Measurements from ENCODE around the gene SMYD2. TPM values are rescaled to one million over a fixed set of nuclear protein-coding genes. Genes with fewer than 3 reads are reported as not detected.

Gene SMYD2
- total and polyA plus RNA-seq, 8 donors, result 12.9 to 26.3 (median 16.8) TPM

DNA sequence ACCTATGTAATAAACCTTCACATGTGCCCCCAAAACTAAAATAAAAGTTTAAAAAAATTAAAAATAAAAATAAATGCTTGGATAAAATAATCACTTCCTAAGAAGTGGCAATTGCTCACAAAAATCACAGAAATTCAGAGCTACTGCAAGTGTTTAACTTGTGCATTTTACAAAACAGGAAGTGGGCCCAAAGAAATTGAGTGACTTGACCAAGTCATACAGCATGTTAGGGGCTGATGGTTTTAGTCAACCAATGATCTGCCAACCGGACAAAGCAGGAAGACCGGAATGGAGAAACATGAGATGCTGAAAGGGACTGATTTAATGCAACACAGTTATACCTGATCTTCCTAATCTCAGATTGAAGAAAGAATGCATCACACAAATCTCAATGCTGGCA lies 96.5 kb downstream of the SMYD2 start:
- H3K4me1 ChIP-seq, result no peaks in the 10 kb centered on the region
- H3K27me3 ChIP-seq, result no peaks in the 10 kb centered on the region
- H3K36me3 ChIP-seq, result peaks cover 0 to 21% (median 0%) of the 10 kb centered on the region in 3 donors
- WGBS, 2 donors, result 93 to 95% methylated on average over 2 of the region's 2 CpGs
- intact Hi-C loops (cut with DNase I), result no loop called here
- no peak overlapping the region for H3K27ac ChIP-seq
- TF ChIP-seq, protein P1, sequence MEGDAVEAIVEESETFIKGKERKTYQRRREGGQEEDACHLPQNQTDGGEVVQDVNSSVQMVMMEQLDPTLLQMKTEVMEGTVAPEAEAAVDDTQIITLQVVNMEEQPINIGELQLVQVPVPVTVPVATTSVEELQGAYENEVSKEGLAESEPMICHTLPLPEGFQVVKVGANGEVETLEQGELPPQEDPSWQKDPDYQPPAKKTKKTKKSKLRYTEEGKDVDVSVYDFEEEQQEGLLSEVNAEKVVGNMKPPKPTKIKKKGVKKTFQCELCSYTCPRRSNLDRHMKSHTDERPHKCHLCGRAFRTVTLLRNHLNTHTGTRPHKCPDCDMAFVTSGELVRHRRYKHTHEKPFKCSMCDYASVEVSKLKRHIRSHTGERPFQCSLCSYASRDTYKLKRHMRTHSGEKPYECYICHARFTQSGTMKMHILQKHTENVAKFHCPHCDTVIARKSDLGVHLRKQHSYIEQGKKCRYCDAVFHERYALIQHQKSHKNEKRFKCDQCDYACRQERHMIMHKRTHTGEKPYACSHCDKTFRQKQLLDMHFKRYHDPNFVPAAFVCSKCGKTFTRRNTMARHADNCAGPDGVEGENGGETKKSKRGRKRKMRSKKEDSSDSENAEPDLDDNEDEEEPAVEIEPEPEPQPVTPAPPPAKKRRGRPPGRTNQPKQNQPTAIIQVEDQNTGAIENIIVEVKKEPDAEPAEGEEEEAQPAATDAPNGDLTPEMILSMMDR (IDR thresholded peaks at IDR 0.05), result no peak
- FAIRE-seq (no peak), ATAC-seq (no peak), DNase-seq (no peak)
- no peaks in the 10 kb centered on the region for H3K9me3 ChIP-seq
- no peak overlapping the region for H3K4me3 ChIP-seq

DNA sequence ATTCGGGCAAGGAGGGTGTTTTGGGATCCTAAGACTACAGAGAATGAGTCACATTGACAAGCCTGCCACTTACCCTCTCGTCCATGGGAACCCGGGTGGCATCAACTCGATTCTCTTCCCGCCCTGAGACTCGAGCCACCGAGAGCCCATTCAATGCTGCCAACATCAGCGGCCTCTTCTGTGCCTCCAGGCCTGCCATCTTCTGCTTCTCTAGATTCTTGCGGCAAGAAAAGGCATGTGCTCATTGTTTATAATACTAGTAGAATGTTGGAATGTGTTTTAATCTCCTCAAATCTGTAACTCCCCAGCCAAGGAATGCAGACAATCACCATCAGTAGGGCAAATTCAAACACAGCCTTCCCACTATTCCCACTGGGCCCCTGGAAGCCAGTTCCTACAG lies 96.9 kb downstream of the SMYD2 start:
- no peaks in the 10 kb centered on the region for H3K9me3 ChIP-seq
- no peak overlapping the region for H3K27ac ChIP-seq
- H3K36me3 ChIP-seq, result peaks cover 0 to 23% (median 0%) of the 10 kb centered on the region in 3 donors
- WGBS, 2 donors, result 90 to 94% methylated on average over 9 of the region's 9 CpGs
- no peaks in the 10 kb centered on the region for H3K4me1 ChIP-seq
- intact Hi-C loops (cut with DNase I), result no loop called here
- FAIRE-seq (no peak), ATAC-seq (no peak), DNase-seq (no peak)
- no peaks in the 10 kb centered on the region for H3K27me3 ChIP-seq
- H3K4me3 ChIP-seq, result no peak overlapping the region
- TF ChIP-seq, protein P1 (IDR thresholded peaks at IDR 0.05), result no peak

DNA sequence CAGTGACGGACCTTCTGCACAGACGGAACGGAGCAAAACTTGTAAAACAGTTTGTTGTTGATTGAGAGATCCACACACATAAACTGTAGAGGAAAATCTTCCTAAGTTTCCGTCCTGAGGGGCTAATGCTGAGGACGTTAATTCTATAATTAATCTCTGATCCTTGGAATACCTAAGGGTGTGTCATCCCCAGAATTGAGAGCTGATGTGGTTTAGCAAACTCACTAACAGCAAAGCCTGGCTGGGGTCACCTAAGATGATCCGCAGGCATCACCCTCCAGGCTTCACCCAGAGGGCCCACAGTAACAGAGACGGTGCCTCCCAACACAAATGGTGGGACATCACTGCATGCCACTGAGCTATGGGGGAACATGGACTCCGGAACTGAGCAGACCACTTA lies 97.5 kb downstream of the SMYD2 start:
- intact Hi-C loops (cut with DNase I), result no loop called here
- FAIRE-seq (no peak), DNase-seq (no peak), ATAC-seq (no peak)
- WGBS, 2 donors, result 95% methylated on average over 8 of the region's 8 CpGs
- Histone ChIP-seq H3K27me3 (no peaks in the 10 kb centered on the region), H3K36me3 (peaks cover 0 to 29% (median 0%) of the 10 kb centered on the region in 3 donors), H3K4me3 (no peak overlapping the region), H3K9me3 (no peaks in the 10 kb centered on the region), H3K27ac (no peak overlapping the region), H3K4me1 (no peaks in the 10 kb centered on the region)
- TF ChIP-seq, protein P1 (IDR thresholded peaks at IDR 0.05), result no peak

DNA sequence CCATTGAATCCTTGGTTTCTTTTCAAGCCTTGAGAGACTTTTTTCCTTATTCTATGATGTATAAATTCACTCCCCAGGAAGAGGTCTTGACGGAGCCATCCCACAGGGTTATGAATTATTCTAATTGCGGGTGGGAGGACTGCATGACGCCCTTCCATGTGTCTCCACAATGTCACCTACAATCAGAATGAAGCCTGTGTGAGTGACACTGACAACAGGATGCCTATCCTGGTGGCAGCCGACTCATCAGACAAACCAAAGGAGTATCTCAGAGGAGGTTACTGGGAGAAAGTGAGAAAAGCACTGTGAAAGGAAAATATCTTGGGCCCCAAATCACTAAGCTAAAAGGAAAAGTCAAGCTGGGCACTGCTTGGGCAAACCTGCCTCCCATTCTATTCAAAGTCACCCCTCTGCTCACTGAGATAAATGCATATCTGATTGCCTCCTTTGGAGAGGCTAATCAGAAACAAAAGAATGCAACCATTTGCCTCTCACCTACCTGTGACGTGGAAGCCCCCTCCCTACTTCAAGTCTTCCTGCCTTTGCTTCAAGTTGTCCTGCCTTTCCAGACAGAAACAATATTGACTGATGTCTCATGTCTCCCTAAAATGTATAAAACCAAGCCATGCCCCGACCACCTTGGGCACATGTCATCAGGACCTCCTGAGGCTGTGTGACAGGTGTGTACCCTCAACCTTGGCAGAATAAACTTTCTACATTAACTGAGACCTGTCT lies 98.4 kb downstream of the SMYD2 start:
- WGBS, 2 donors, result 84 to 89% methylated on average over 6 of the region's 6 CpGs
- intact Hi-C loops (cut with DNase I), result no loop called here
- FAIRE-seq (no peak), ATAC-seq (no peak), DNase-seq (no peak)
- H3K27me3 ChIP-seq, result no peaks in the 10 kb centered on the region
- H3K4me3 ChIP-seq, result no peak overlapping the region
- no peak overlapping the region for H3K27ac ChIP-seq
- no peaks in the 10 kb centered on the region for H3K9me3 ChIP-seq
- peaks cover 0 to 38% (median 0%) of the 10 kb centered on the region in 3 donors for H3K36me3 ChIP-seq
- H3K4me1 ChIP-seq, result no peaks in the 10 kb centered on the region
- TF ChIP-seq, protein P1 (IDR thresholded peaks at IDR 0.05), result no peak

DNA sequence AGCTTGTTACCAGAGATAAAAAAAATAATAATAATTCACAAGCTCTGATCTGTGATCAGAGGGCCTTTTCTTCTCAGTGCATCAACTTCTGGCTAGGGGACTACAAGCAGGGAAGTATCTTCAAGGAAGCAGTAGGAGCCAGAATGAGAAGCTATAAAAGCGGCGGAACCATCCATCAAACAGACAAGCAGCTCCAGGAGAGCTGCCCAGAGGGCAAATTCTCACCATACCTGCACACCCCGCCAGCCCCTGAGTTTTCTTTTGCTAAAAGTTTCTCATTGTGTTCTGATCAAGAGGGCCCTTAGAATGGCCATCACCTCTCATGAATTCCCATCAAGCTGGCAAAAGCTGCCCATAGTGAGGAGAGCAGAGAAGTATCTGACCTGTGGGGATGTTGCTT lies 99.4 kb downstream of the SMYD2 start:
- TF ChIP-seq, protein P1 (IDR thresholded peaks at IDR 0.05), result no peak
- Histone ChIP-seq H3K4me3 (no peak overlapping the region), H3K9me3 (no peaks in the 10 kb centered on the region), H3K27me3 (no peaks in the 10 kb centered on the region), H3K36me3 (peaks cover 0 to 41% (median 0%) of the 10 kb centered on the region in 3 donors), H3K4me1 (no peaks in the 10 kb centered on the region), H3K27ac (no peak overlapping the region)
- DNase-seq (no peak), FAIRE-seq (no peak), ATAC-seq (no peak)
- WGBS, 2 donors, result 76 to 84% methylated on average over 3 of the region's 3 CpGs
- intact Hi-C loops (cut with DNase I), result no loop called here

Measured in pancreas (tissue), 10 donors.